CD4-positive, alpha-beta T cell treated with Interleukin-12 subunit alpha and Interleukin-12 subunit beta, for 1 hour (primary cell): Measurements from ENCODE around the gene EEF1G.

Experiments used
- DNase-seq: peaks from one replicate; pipeline ENCODE4 v3.0.0-alpha.2; 2020

The EEF1G gene

GRCh38 chr11:62553080-62553838 is 20.4 kb downstream of the EEF1G start:
- DNase-seq: peak; percentile 89

DNA sequence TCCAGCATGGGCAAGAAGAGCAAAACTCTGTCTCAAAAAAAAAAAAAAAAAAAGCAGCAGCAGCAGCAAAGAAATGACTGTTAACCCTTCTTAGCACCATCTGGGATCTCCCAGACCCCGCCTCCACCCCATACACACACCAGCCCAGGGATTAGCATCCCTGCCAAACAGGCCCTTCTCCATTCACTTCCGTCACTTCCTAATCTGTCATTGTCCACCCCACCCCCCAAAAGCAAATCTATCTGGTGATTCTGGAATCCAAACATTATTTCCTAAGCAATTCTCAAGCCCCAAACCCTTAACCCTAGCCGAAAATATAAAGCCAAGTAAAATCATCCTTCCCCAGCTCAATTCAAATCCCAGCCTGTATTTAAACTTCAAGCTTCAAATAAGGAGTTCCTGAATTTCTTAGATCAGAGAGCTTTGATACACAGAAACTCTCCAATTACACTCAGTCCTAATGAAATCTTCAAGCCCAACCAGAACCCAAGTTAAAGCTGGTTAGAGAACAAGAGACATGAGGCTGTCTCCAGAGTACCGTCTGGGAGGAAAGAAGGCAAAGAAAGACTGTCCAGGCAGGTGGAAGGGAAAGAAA is 21.1 kb downstream of the EEF1G start:
- DNase-seq: peak; percentile 43

DNA sequence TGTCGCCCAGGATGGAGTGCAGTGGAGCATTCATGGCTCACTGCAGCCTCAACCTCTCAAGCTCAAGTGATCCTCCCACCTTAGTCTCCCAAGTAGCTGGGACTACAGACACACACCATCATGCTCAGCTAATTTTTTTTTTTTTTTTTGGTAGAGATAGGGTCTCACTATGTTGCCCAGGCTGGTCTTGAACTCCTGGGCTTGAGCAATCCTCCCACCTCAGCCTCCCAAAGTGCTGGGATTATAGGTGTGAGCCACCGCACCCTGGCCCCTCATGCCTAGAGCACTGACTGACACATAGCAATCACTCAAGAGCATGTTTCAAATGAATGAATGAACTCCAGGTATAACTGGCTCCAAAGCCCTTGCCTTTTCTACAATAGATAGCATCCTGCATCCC is 23.2 kb downstream of the EEF1G start:
- peak; percentile 12 for DNase-seq

DNA sequence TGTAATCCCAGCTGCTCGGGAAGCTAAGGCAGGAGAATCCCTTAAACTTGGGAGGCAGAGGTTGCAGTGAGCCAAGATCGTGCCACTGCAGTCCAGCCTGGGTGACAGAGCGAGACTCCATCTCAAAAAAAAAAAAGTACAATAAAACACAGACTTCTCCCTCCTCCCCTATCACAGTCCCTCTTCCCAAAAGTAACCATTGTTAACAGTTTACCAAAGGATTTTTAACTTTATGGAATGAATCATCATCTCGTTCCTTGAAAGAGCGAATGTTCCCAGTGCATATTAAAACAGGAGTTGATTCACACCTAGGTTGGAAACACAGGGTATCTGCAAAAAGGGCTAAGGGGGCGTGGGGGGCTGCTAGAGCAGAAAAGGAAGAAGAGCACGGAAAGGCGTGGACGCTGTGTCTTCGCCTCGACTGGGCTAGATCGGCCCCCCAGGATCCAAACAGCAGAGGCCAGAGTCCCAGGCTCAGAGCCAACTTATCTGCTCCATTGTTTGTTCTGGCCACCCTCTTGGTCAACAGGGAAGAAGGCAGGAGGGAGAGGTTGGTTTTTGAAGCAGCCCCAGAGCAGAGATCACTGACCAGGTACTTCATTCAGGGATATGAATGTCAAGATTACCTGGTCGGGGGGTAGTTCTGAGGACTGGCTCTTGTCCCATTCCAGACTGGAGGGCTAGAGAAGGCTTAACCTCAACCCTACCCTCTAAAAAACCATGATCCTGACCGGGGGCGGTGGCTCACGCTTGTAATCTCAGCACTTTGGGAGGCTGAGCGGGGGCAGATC is 25.0 kb downstream of the EEF1G start:
- DNase-seq: no peak

GRCh38 chr11:62547691-62548281 is 25.9 kb downstream of the EEF1G start:
- DNase-seq: no peak

GRCh38 chr11:62546929-62547625 is 26.6 kb downstream of the EEF1G start:
- DNase-seq: no peak

- DNase-seq: peak; percentile 86
Measured at GRCh38 chr11:62546244-62546928, 27.3 kb downstream of the EEF1G start, which contains the start of gene AHNAK. AHNAK (minus strand) TSS chr11:62546806; CDS start chr11:62536098, 10,708 bp downstream.

DNA sequence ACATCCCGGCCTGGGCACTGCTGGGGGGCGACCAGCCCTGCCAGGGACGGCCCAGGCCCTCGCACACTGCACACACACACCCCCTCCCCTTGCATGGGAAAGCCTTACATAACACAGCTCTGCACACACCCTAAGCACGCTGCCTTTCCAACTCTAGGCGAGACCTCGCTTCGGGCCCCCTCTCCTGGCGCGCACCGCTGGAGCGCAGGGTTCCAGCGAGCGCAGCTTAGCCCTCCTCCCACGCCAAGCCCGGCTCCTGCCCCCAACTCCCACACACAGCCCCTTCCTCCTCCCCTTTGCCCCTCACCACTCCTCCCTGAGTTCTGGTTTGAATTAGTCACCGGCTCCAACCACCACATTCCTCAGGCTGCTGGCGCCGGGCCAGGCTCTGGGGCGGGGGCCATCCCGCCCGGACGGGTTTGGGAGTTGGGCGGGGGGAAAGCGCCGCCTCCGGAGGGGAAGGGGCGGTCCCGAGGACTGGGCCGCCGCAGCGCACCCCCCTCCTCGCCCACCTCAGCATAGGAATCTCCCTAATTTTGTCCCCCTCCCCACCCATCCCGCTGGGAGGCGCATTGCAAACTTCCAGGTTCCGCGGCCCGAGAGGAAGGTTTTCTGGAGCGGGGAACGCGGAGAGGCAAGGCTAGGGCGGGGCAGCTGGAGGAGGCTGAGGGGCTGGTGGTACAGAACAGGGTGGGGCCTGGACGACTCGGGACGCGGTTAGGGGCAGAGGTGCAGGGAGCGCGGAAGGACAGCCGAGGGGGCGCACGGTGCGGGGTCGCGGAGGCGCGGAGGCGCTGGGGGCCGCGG is 28.1 kb downstream of the EEF1G start:
- DNase-seq: peak; percentile 74

- DNase-seq: peak; percentile 65
Measured at GRCh38 chr11:62544581-62545436, 28.9 kb downstream of the EEF1G start.

DNA sequence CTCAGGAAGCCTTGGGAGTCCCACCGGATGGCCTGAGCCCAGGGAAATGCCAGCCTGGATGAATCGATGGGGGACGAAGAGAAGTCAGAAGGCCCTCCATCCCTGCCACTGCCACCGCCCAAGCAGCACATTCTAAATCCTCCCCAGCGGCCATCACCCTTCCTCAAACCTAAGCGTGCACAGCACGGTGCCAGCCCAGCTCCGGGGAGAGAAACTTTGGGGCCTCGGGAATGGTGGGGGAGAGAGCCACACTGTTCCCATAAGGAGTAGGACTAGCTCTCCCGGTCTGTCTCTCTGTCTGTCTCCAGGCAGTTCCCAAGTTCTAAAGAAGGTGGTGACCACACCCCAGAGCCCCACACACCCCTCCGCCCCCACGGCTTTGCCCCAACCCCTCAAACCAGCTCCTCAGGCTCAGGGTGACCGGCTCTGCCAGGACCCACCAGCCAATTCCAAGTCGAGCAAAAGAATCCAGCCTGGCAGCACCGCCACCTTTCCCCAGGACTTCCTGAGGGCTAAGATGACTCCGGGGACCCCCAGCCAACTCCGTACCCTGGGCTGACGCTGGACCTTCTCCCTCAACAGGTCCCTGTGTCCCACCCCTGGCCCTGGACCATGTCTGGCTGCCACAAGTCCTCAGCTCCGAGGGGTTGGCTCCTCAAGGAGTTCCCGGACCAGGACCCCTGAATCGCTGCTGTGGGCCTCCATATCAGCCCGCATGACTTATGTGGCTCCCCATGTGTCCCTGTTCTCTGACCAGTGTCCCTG is 29.8 kb downstream of the EEF1G start:
- DNase-seq: peak; percentile 40

GRCh38 chr11:62542750-62543567 is 30.7 kb downstream of the EEF1G start:
- peak; percentile 81 for DNase-seq

GRCh38 chr11:62542111-62542745 is 31.5 kb downstream of the EEF1G start:
- DNase-seq: no peak

DNA sequence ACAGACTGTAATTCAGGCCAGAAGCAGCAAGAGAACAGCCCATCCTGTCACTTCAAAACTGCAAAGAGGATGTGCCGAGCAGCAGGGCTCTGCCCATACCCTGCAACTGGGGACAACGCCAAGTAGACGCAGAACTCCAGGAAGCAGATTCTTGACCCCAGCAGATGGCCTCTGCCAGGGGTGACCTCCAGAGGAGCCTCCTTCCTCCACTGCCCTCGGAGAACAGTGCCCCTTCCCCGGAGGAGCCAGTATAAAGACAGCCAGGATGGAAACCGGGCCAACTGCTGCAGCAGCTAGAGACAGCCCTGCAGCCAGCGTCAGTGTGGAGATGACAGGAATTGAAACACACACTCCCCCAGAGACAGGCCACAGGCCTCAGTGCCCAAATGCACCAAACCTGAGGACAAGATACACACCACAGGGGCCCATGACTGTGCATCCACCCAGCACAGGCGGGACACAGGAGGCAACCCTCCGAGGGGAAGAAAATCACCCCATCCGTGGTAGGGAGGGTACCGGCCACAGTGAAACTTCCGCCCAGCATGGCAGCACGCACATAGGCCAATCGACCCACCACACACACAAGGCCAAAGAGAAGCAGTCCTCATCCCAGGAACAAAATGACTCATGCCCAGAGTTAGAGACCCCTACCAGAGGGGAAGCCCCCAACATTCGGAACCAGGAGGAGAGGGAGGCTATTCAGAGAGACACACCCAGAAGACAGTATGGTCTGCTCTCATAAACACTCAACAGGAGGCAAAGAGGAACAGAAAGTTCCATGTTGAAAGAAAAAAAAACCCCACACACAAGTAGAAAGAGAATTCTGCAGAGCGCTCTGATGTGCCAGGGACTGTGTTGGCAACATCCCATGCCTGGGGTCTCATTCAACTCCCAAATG is 32.6 kb downstream of the EEF1G start:
- DNase-seq: no peak

DNA sequence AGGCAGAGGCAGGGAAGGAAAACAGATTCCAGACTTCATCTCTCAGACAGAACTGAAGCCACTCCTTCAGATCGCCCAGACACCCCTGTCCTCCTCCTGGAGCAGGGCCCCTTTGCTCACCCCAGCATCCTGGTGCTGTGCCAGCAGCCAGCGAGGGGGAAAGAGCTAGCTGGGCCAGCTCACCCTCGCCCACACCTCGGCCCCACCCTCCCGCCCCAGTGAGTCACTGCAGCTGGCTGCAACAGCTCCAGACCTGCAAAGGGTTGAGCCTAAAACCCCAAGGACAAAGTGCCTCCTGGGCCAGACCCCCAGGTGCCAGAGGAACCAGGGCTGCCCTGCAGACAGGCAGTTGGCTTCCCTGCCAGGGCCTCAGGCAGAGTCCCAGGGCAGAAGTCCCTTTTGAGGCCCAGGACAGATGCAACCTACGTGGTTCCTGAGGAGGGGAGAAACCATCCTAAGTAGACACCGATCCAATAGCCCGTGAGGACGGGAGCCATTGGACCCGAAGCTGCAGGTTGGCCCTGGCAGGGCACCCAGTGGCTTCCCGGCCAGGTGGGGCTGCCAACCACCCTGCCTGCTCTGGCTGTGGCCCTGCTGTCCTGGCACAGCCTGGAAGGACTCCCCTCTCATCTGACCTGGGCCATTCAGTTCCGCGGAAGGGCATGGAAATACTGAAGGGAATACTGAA is 34.3 kb downstream of the EEF1G start:
- DNase-seq: no peak

GRCh38 chr11:62538470-62539237 is 35.0 kb downstream of the EEF1G start:
- no peak for DNase-seq
